Measurements from ENCODE around the gene SPTBN5. TPM values are rescaled to one million over a fixed set of nuclear protein-coding genes. Genes with fewer than 3 reads are reported as not detected.

The SPTBN5 gene
- total and polyA plus RNA-seq, 10 of the 15 experiments (the other 5 are each of a cell fraction or from before 2014, with no cell fraction given) = under 0.01 to 0.18 (median 0.04) TPM; not detected in 4

GRCh38 chr15:41917767-41918430 is 24.0 kb upstream of the SPTBN5 start:
- H3K79me2 ChIP-seq (ENCODE audit: control insufficient read depth, insufficient read depth, low read length) = no peaks in the 10 kb centered on the region; the same call in none of the 2 replicates
- H2AFZ ChIP-seq (ENCODE audit: control insufficient read depth, low read depth, low read length) = no peak overlapping the region
- 94% methylated on average over 10 of the region's 10 CpGs for WGBS (ENCODE audit: insufficient coverage, insufficient replicate concordance, low lambda C conversion rate, missing lambda C conversion rate)
- ChIA-PET CTCF (interaction anchor here (5.2 kb wide), 1 partner anchor 14 kb away, joined by 21 read pairs; no protein-coding TSS in a partner anchor), SMC1A (ENCODE audit: uncharacterized antibody, unreplicated experiment) (interaction anchor here (1.4 kb wide), 1 partner anchor 144 kb away, joined by 3 read pairs; the partner anchor contains the start of gene MAPKBP1), RAD21 (ENCODE audit: unreplicated experiment) (interaction anchor here (1.8 kb wide), 1 partner anchor 55 kb away, joined by 5 read pairs; no protein-coding TSS in a partner anchor), POLR2A (no interaction called here)
- H3K4me3 ChIP-seq = no peak overlapping the region
- H3K36me3 ChIP-seq (ENCODE audit: control insufficient read depth in 2 of 2, insufficient read depth in 2 of 2, low read length in 1 of 2) = peaks cover 31% of the 10 kb centered on the region in 2 experiments
- TF ChIP-seq POLR2A (IDR thresholded peaks at IDR 0.05; ENCODE audit: low read depth, low read length) = peak; percentile 58
- TF ChIP-seq ZNF24 (IDR thresholded peaks at IDR 0.05) = no peak
- peak; percentile 49 for TF ChIP-seq BCL3 (IDR thresholded peaks at IDR 0.05; ENCODE audit: borderline replicate concordance, insufficient read depth, low read depth, low read length, poor library complexity, severe bottlenecking)
- H3K4me1 ChIP-seq (ENCODE audit: control insufficient read depth, insufficient read depth, low read length) = peaks cover 5% of the 10 kb centered on the region
- ATAC-seq (no peak), FAIRE-seq (no peak), DNase-seq (ENCODE audit: low read depth, low spot score) (no peak)
- no peaks in the 10 kb centered on the region; the same call in 1 of the 2 replicates for H4K20me1 ChIP-seq (ENCODE audit: control insufficient read depth, insufficient read depth)
- in situ Hi-C loops (cut with MboI) = no loop called here
- H3K27me3 ChIP-seq (replicated peaks in 1 of 2; ENCODE audit: control insufficient read depth in 2 of 2, insufficient read depth in 2 of 2, low read length in 1 of 2) = no peaks in the 10 kb centered on the region
- no peaks in the 10 kb centered on the region for H3K9me3 ChIP-seq (replicated peaks; ENCODE audit: control insufficient read depth, insufficient read depth, low read length)
- intact Hi-C loops (cut with micrococcal nuclease; ENCODE audit: unreplicated experiment) = no loop called here
- no peak overlapping the region for H3K4me2 ChIP-seq (ENCODE audit: control insufficient read depth, insufficient read depth)
- no peak overlapping the region for H3K9ac ChIP-seq (ENCODE audit: control insufficient read depth, insufficient read depth, low read length)
- BruUV-seq (replicated peaks) = no TSS peak
- H3K27ac ChIP-seq (ENCODE audit: control insufficient read depth, insufficient read depth) = no peak overlapping the region

Data from GM12878 (cell line).